HG03354 (cell line): ENCODE data around the gene GARNL3.

Source experiments
- ATAC-seq: cut with Tn5 transposase; IDR thresholded peaks from one replicate; pipeline ENCODE4 v1.9.1; 2021; ENCODE audit warnings: mild to moderate bottlenecking; ENCODE audit not compliant: unreplicated experiment, poor library complexity, severe bottlenecking

Gene GARNL3

GRCh38 chr9:127421057-127421456 lies 156.5 kb downstream of the GARNL3 start:
- ATAC-seq: no peak

- no peak for ATAC-seq
Observed at GRCh38 chr9:127422133-127422782, 157.7 kb downstream of the GARNL3 start.

DNA sequence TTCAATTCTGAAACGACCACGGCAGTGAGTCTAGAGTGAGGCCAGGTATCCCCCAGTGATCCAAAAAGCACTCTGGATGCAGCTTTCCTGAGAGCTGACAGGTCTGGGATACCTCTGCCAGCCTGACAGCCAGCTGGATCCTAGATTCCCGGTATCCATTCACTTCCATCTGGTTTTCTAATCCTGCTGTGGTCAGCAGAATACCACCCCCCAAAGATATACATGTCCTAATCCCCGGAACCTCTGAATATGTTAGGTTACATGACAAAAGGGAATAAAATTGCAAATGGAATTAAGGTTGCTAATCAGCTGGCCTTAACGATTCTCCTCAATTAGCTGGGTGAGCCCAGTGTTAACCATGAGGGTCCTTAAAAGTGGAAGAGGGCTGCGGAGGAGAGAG lies 158.2 kb downstream of the GARNL3 start:
- no peak for ATAC-seq

- ATAC-seq: peak; percentile 4
Observed at GRCh38 chr9:127423476-127423933, 158.9 kb downstream of the GARNL3 start.

- ATAC-seq: peak; percentile 91
Observed at GRCh38 chr9:127423934-127424675, 159.5 kb downstream of the GARNL3 start, which contains the start of gene ZNF79. TSS of gene ZNF79 (plus strand) at chr9:127424382. CDS start at chr9:127424788, 406 bp downstream.

DNA sequence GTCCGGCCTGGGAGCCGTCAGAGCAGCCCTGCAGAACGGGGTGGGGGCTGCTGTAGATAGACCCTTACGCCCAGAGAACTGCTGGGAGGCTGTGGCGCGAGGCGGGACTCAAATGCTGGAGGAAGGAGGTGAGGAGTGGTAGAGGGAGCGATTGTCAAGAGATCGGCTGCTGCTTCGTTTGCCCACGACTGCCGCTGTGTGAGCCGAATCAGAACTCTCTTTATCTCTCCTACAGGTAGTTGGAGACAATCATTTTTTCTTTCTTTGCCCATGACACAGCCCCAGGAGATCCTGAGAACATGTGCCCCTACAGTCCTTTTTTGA lies 160.1 kb downstream of the GARNL3 start:
- peak; percentile 31 for ATAC-seq

GRCh38 chr9:127426756-127427155 lies 162.2 kb downstream of the GARNL3 start:
- no peak for ATAC-seq

DNA sequence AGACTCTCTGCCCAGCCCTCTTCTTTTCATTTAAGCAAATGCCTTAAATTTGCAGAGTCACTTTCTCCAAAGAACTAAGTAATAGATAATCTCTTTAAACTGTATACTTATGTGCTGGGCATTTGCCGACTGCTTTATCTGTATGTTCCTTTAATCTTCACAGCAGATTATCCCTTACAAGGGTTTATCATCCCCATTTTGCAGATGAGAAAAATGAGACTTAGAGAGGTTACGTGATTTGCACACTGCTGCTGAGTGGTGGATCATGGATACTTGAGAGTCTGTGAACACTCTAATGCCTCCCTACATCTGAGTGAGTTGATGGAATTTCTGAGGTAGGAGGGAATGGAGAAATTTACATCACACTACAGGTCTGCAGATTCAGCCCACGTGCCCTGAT lies 163.8 kb downstream of the GARNL3 start:
- ATAC-seq: no peak

- no peak for ATAC-seq
Observed at GRCh38 chr9:127430415-127430814, 165.8 kb downstream of the GARNL3 start.

GRCh38 chr9:127437497-127438264 lies 173.1 kb downstream of the GARNL3 start:
- no peak for ATAC-seq

DNA sequence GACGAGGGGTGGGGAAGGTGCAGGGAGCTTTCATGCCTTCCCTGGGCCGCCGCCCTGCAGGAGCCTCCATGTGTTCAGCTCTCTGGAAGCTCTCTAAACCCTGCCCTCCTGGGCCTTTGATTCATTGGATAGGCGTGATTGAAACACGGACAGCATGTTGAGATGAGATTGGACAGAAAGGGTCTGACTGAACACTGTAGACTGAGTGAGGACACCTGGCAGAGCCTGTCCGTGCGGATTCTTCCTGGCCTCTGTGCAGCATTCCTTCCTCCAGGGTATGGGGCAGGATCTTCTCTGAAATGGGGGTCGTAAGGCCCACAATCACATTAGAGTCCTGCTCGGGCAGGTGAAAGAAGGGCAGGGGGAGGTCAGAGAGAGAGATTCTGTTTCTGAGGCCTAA lies 173.8 kb downstream of the GARNL3 start:
- no peak for ATAC-seq
